ENCODE data around the gene GRAP.

- no peak for TF ChIP-seq CTCF (IDR thresholded peaks at IDR 0.05; ENCODE audit: insufficient read depth, low read length)
- TF ChIP-seq GABPA (IDR thresholded peaks at IDR 0.05; ENCODE audit: low read depth), result no peak
- TF ChIP-seq REST (IDR thresholded peaks at IDR 0.05; ENCODE audit: insufficient replicate concordance, low read depth), result no peak
These were observed 52.7 kb downstream of the GRAP start for GRCh38 chr17:18993905-18994526.
